ENCODE results near the gene SEC14L6.
A peak's percentile ranks its signal among the peaks of the same experiment; 100 is the strongest.

The SEC14L6 gene

DNA sequence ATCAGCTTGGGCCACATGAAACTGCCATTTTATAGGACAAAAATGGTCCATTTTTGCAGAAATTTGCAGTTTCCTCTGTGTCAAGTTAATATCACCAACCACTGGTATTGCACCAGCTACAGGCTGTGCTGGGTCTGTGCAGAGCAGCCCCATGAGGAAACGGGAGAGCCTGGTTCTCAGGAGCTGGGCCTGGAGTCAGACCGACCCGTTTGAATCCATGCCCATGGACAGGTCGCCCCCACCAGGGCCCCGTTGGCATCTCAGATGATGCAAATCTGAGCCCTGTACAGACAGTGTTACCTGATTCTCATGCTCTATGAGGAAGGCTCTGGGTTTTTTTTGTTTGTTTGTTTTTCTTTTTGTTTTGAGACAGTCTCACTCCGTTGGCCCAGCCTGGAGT is 9.8 kb upstream of the SEC14L6 start:
- Histone ChIP-seq H3K9me3 (ENCODE audit: insufficient read depth, low read depth, low read length) (no peaks in the 10 kb centered on the region), H4K20me1 (ENCODE audit: insufficient read depth, low read length, poor library complexity, severe bottlenecking) (no peaks in the 10 kb centered on the region), H3F3A (ENCODE audit: low read depth) (no peaks in the 10 kb centered on the region), H3K9ac (ENCODE audit: low read depth, low read length, poor library complexity, severe bottlenecking) (no peak overlapping the region), H3K4me2 (ENCODE audit: low read depth, low read length, poor library complexity, severe bottlenecking) (no peak overlapping the region), H3K4me3 (ENCODE audit: low read length, poor library complexity, severe bottlenecking) (no peak overlapping the region), H2AFZ (ENCODE audit: low read length) (no peak overlapping the region), H3K9me2 (replicated peaks; ENCODE audit: low read depth, low read length) (no peaks in the 10 kb centered on the region), H3K4me1 (ENCODE audit: insufficient read depth, low read length, poor library complexity, severe bottlenecking) (no peaks in the 10 kb centered on the region), H3K27me3 (ENCODE audit: insufficient read depth, low read length, poor library complexity, severe bottlenecking) (no peaks in the 10 kb centered on the region), H3K79me2 (ENCODE audit: insufficient read depth, low read length) (no peaks in the 10 kb centered on the region), H3K36me3 (ENCODE audit: insufficient read depth, low read length) (no peaks in the 10 kb centered on the region)
- TF ChIP-seq, protein P1, sequence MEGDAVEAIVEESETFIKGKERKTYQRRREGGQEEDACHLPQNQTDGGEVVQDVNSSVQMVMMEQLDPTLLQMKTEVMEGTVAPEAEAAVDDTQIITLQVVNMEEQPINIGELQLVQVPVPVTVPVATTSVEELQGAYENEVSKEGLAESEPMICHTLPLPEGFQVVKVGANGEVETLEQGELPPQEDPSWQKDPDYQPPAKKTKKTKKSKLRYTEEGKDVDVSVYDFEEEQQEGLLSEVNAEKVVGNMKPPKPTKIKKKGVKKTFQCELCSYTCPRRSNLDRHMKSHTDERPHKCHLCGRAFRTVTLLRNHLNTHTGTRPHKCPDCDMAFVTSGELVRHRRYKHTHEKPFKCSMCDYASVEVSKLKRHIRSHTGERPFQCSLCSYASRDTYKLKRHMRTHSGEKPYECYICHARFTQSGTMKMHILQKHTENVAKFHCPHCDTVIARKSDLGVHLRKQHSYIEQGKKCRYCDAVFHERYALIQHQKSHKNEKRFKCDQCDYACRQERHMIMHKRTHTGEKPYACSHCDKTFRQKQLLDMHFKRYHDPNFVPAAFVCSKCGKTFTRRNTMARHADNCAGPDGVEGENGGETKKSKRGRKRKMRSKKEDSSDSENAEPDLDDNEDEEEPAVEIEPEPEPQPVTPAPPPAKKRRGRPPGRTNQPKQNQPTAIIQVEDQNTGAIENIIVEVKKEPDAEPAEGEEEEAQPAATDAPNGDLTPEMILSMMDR (conservative IDR thresholded peaks at IDR 0.05; ENCODE audit: low read length), result peak; percentile 30
- TF ChIP-seq EZH2phosphoT487 (IDR thresholded peaks at IDR 0.05; ENCODE audit: borderline replicate concordance), result no peak

DNA sequence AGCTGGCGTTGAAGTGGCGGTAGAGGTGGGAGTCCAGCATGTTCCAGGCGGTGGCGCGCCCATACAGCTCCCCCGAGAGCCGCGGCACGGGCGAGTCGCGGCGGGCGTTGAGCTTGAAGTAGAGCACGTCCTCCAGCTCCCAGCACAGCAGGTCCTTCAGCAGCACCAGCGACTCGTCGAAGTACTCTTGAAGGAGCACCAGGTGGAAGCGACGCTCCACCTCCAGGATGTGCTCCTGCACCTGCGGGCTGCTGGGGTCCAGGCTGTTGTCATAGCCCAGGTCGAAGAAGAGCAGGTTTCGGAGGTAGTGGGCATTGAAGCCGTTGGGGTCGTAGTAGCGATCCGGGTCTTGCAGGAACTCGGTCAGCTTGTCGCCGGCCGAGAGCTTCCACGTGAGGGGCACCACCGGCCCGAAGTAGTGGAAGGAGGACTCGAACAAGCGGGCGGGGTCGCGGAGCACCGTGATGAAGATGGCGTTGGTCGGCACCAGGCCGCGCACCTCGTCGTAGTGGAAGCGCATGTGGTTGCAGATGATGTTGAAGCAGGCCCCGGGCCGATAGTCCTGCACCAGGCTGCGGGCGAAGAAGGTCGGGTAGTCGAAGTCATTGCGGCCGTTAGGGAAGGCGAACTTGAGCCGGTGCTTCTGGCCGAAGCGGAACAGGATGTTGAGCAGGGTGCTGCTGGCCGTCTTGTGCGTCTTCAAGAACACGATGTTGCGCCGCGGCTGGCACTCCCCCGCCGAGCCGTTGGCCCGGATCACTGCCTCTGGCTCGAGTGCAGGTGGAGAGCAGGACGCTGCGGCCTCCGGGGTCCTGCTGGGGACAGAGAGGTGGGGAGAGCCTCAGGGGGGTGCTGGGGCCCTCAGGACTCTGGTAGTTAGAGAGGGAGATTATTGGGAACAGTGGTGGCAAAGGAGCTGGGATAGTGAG is 9.0 kb upstream of the SEC14L6 start:
- H3K79me2 ChIP-seq (ENCODE audit: insufficient read depth, low read length), result no peaks in the 10 kb centered on the region
- TF ChIP-seq EZH2phosphoT487 (IDR thresholded peaks at IDR 0.05; ENCODE audit: borderline replicate concordance), result no peak
- TF ChIP-seq, protein P1 (conservative IDR thresholded peaks at IDR 0.05; ENCODE audit: low read length), result no peak

DNA sequence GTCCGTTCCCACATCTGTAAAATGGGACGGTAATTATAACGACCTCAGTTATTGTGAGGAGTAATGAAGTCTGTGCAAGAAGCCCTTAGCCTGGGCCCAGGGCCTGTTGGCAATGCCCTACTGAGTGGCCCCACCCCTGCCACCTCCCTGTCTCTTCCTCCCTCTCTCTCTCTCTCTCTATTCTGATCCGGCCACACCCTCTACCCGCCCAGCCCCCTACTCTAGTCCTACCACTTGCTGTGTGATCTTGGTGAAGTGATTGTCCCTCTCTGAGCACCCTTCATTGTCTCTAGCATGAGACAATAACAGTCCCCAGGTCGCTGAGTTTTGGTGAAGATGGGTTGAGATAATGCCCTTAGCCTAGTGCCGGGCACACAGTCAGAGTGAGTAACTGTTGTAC is 7.4 kb upstream of the SEC14L6 start:
- no peak for TF ChIP-seq EZH2phosphoT487 (IDR thresholded peaks at IDR 0.05; ENCODE audit: borderline replicate concordance)
- TF ChIP-seq, protein P1 (conservative IDR thresholded peaks at IDR 0.05; ENCODE audit: low read length), result no peak
- Histone ChIP-seq H3K27me3 (ENCODE audit: insufficient read depth, low read length, poor library complexity, severe bottlenecking) (no peaks in the 10 kb centered on the region), H3K4me3 (ENCODE audit: low read length, poor library complexity, severe bottlenecking) (no peak overlapping the region), H3K4me2 (ENCODE audit: low read depth, low read length, poor library complexity, severe bottlenecking) (no peak overlapping the region), H3K9me3 (ENCODE audit: insufficient read depth, low read depth, low read length) (no peaks in the 10 kb centered on the region), H3F3A (ENCODE audit: low read depth) (no peaks in the 10 kb centered on the region), H3K36me3 (ENCODE audit: insufficient read depth, low read length) (no peaks in the 10 kb centered on the region), H3K9me2 (replicated peaks; ENCODE audit: low read depth, low read length) (no peaks in the 10 kb centered on the region), H4K20me1 (ENCODE audit: insufficient read depth, low read length, poor library complexity, severe bottlenecking) (no peaks in the 10 kb centered on the region), H3K79me2 (ENCODE audit: insufficient read depth, low read length) (no peaks in the 10 kb centered on the region), H3K9ac (ENCODE audit: low read depth, low read length, poor library complexity, severe bottlenecking) (no peak overlapping the region), H3K4me1 (ENCODE audit: insufficient read depth, low read length, poor library complexity, severe bottlenecking) (no peaks in the 10 kb centered on the region), H2AFZ (ENCODE audit: low read length) (no peak overlapping the region)

More for the DNA sequence above, 9.0 kb upstream of the SEC14L6 start:
- Histone ChIP-seq H3F3A (ENCODE audit: low read depth) (no peaks in the 10 kb centered on the region), H2AFZ (ENCODE audit: low read length) (no peak overlapping the region), H3K4me3 (ENCODE audit: low read length, poor library complexity, severe bottlenecking) (no peak overlapping the region), H4K20me1 (ENCODE audit: insufficient read depth, low read length, poor library complexity, severe bottlenecking) (no peaks in the 10 kb centered on the region), H3K27me3 (ENCODE audit: insufficient read depth, low read length, poor library complexity, severe bottlenecking) (no peaks in the 10 kb centered on the region), H3K9me2 (replicated peaks; ENCODE audit: low read depth, low read length) (no peaks in the 10 kb centered on the region), H3K36me3 (ENCODE audit: insufficient read depth, low read length) (no peaks in the 10 kb centered on the region), H3K9me3 (ENCODE audit: insufficient read depth, low read depth, low read length) (no peaks in the 10 kb centered on the region), H3K9ac (ENCODE audit: low read depth, low read length, poor library complexity, severe bottlenecking) (no peak overlapping the region), H3K4me2 (ENCODE audit: low read depth, low read length, poor library complexity, severe bottlenecking) (no peak overlapping the region), H3K4me1 (ENCODE audit: insufficient read depth, low read length, poor library complexity, severe bottlenecking) (no peaks in the 10 kb centered on the region)
